Thyroid gland (tissue), 4 donors: ENCODE data around the gene DIP2C.

ENCODE experiments used
- POLR2A ChIP-seq, 2 donors: fragments of 450-650 bp; IDR thresholded peaks; one replicate each; pipeline ENCODE4 v1.6.1; 2017; ENCODE audit warnings: antibody characterized with exemption in 2 of 2, mild to moderate bottlenecking in 2 of 2, moderate library complexity in 1 of 2
- TF ChIP-seq, protein P1 (sequence below), 6 experiments: fragments of 200-600 bp in 3 of 6; fragments of 450-650 bp in 3 of 6; sonication (generic) in 3 of 6; IDR thresholded peaks; one replicate each; pipeline ENCODE4 v1.5.1; 2016 to 2019; ENCODE audit warnings: antibody characterized with exemption in 6 of 6, mild to moderate bottlenecking in 2 of 6, inconsistent platforms in 1 of 6, moderate library complexity in 1 of 6

- TF ChIP-seq, protein P1, sequence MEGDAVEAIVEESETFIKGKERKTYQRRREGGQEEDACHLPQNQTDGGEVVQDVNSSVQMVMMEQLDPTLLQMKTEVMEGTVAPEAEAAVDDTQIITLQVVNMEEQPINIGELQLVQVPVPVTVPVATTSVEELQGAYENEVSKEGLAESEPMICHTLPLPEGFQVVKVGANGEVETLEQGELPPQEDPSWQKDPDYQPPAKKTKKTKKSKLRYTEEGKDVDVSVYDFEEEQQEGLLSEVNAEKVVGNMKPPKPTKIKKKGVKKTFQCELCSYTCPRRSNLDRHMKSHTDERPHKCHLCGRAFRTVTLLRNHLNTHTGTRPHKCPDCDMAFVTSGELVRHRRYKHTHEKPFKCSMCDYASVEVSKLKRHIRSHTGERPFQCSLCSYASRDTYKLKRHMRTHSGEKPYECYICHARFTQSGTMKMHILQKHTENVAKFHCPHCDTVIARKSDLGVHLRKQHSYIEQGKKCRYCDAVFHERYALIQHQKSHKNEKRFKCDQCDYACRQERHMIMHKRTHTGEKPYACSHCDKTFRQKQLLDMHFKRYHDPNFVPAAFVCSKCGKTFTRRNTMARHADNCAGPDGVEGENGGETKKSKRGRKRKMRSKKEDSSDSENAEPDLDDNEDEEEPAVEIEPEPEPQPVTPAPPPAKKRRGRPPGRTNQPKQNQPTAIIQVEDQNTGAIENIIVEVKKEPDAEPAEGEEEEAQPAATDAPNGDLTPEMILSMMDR (IDR thresholded peaks at IDR 0.05), result no peak
- no peak for TF ChIP-seq POLR2A (IDR thresholded peaks at IDR 0.05)
Observed at GRCh38 chr10:615583-616152, 73.8 kb downstream of the DIP2C start.
